HCT116 (cell line): ENCODE data around the gene GRIN2A.

Experiments
- CTCF ChIP-seq, 3 experiments: fragments of 200-600 bp in 1 of 3; sonication (generic) in 1 of 3; IDR thresholded peaks in 2 of 3; conservative IDR thresholded peaks in 1 of 3; 2 replicates each; pipeline ENCODE4 v1.5.1; 2012 to 2017; ENCODE audit warnings: low read depth in 2 of 3, low read length in 2 of 3, antibody characterized with exemption in 1 of 3, borderline replicate concordance in 1 of 3, control low read depth in 1 of 3, mild to moderate bottlenecking in 1 of 3, mixed read lengths in 1 of 3, mixed run types in 1 of 3, moderate library complexity in 1 of 3; ENCODE audit not compliant: insufficient read depth in 1 of 3
- JUND ChIP-seq: IDR thresholded peaks from 2 replicates; pipeline ENCODE4 v1.6.1; 2012
- RAD21 ChIP-seq: IDR thresholded peaks from 2 replicates; pipeline ENCODE4 v1.6.1; 2012; ENCODE audit warnings: low read depth, mild to moderate bottlenecking
- SP1 ChIP-seq: IDR thresholded peaks from 2 replicates; pipeline ENCODE4 v1.6.1; 2012; ENCODE audit warnings: low read depth

- TF ChIP-seq SP1, result no peak
- no peak for TF ChIP-seq RAD21
- no peak for TF ChIP-seq CTCF (IDR thresholded peaks at IDR 0.05 in 2 of 3, conservative IDR thresholded peaks at IDR 0.05 in 1 of 3; ENCODE audit: borderline replicate concordance in 1 of 3, insufficient read depth in 1 of 3, low read depth in 2 of 3, low read length in 2 of 3)
- no peak for TF ChIP-seq JUND
Measured at GRCh38 chr16:10031955-10032354, 150.3 kb downstream of the GRIN2A start.
